Measurements from ENCODE around the gene LATS1.

LATS1 gene

DNA sequence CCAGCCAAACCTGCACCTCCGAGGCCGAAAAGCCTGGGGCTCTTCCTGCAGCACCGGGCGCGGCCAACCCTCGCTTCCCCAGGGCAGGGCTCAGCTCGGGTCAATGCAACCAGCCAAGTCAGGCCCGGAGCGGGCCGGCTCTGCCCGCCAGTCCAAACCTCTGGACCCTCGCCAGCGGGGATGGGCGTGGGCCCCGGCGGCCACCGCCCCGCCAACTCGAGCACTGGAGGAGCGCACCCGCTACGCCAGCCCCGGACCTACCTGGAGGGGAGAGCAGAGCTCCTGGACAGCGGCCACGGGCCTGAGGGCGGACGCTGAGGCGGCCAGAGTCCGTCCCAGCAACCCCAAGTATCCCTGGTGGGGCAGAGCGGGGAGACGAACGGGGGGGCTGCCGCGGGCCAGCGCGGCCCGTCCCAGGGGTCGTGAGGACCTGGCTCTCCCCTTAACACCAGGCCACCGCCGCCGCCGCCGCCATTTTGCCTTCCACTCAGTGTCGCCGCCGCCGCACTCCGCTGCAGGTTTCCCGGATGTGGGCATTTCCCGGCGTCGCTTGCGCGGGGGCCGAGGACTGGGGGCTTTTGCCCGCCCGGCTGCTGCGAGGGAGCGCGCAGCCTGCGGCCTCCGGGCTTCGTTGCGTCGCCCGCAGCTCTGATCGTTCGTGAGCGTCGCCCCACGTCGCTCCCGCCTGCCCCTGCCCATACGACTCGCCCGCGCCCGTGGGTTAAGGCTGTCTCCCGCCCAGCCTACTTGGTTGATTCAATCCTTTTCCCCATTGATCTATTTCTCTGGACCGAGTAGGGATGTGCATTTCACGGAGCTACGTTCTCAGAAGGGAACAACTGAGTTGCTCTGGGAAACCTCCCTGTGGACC lies at the start of gene LATS1:
Gene LATS1, minus strand, starts transcription at position 514 of the 871 bp plus-strand sequence. CDS start 15,975 bp downstream, outside the sequence.
- Histone ChIP-seq H3K4me1 (ENCODE audit: insufficient read depth, low read length, severe bottlenecking) (peaks cover 25% of the 10 kb centered on the region), H3K9me2 (ENCODE audit: low read depth, low read length) (no peaks in the 10 kb centered on the region), H3K4me2 (ENCODE audit: low read length) (peak within 1 kb of the TSS; percentile 77), H3K27ac (ENCODE audit: low read depth, low read length, poor library complexity, severe bottlenecking) (peak within 1 kb of the TSS; percentile 64), H4K20me1 (ENCODE audit: insufficient read depth, low read length) (no peaks in the 10 kb centered on the region), H3K4me3 (ENCODE audit: low read depth, low read length, poor library complexity, severe bottlenecking) (peak within 1 kb of the TSS; percentile 99), H2AFZ (ENCODE audit: low read length) (peak within 1 kb of the TSS; percentile 76; the same call in 1 of the 2 replicates), H3K9ac (ENCODE audit: low read length) (peak within 1 kb of the TSS; percentile 100), H3K27me3 (ENCODE audit: insufficient read depth, low read length) (no peaks in the 10 kb centered on the region), H3K36me3 (ENCODE audit: insufficient read depth, low read length) (no peaks in the 10 kb centered on the region), H3K79me2 (ENCODE audit: insufficient read depth, low read length) (peaks cover 47% of the 10 kb centered on the region), H3F3A (ENCODE audit: insufficient read depth, low read length) (no peaks in the 10 kb centered on the region; the same call in 1 of the 2 replicates), H3K9me3 (ENCODE audit: low read length) (no peaks in the 10 kb centered on the region)
- no peak for TF ChIP-seq EZH2 (IDR thresholded peaks at IDR 0.05; ENCODE audit: borderline replicate concordance, low read length)
- TF ChIP-seq, protein P1, sequence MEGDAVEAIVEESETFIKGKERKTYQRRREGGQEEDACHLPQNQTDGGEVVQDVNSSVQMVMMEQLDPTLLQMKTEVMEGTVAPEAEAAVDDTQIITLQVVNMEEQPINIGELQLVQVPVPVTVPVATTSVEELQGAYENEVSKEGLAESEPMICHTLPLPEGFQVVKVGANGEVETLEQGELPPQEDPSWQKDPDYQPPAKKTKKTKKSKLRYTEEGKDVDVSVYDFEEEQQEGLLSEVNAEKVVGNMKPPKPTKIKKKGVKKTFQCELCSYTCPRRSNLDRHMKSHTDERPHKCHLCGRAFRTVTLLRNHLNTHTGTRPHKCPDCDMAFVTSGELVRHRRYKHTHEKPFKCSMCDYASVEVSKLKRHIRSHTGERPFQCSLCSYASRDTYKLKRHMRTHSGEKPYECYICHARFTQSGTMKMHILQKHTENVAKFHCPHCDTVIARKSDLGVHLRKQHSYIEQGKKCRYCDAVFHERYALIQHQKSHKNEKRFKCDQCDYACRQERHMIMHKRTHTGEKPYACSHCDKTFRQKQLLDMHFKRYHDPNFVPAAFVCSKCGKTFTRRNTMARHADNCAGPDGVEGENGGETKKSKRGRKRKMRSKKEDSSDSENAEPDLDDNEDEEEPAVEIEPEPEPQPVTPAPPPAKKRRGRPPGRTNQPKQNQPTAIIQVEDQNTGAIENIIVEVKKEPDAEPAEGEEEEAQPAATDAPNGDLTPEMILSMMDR (IDR thresholded peaks at IDR 0.05; ENCODE audit: low read length), result no peak

DNA sequence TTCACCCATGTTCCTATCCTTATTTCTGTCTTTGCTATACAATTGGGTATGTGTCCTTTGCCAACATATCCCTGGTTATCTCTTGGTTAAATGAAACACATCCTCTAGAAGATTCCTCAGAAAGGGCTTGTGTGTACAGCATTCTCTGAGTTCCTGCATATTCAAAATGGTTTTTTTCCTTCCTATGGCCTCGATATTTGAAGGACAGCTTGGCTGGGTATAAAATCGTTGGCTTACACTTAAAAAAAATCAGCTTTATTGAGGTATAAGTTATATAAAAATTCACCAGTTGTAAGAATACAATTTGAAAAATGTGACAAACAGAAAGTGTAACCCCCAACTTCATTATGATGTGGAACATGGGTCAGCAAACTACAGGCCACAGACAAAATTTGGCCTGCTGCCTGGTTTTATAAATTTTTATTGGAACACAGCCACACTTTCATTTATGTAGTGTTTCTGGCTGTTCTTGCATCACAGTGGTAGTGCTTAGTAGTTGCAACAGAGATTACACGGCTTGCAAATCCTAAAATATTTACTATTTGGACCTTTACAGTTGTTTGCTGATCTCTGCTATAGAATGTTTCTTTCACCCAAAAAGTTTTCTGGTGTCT lies 48.4 kb upstream of the LATS1 start:
- TF ChIP-seq, protein P1 (IDR thresholded peaks at IDR 0.05; ENCODE audit: low read length), result no peak
- TF ChIP-seq EZH2 (IDR thresholded peaks at IDR 0.05; ENCODE audit: borderline replicate concordance, low read length), result no peak
- Histone ChIP-seq H3K9ac (ENCODE audit: low read length) (no peak overlapping the region), H3K36me3 (ENCODE audit: insufficient read depth, low read length) (peaks cover 64% of the 10 kb centered on the region), H3K4me1 (ENCODE audit: insufficient read depth, low read length, severe bottlenecking) (peaks cover 8% of the 10 kb centered on the region), H3K4me2 (ENCODE audit: low read length) (no peak overlapping the region), H3K9me2 (ENCODE audit: low read depth, low read length) (no peaks in the 10 kb centered on the region), H3K27me3 (ENCODE audit: insufficient read depth, low read length) (no peaks in the 10 kb centered on the region), H4K20me1 (ENCODE audit: insufficient read depth, low read length) (0 out of 2 replicates have a peak, but pooled peaks cover 2% of the 10 kb centered on the region), H3K79me2 (ENCODE audit: insufficient read depth, low read length) (peaks cover 59% of the 10 kb centered on the region), H3F3A (ENCODE audit: insufficient read depth, low read length) (no peaks in the 10 kb centered on the region; the same call in 1 of the 2 replicates), H3K4me3 (ENCODE audit: low read depth, low read length, poor library complexity, severe bottlenecking) (no peak overlapping the region), H2AFZ (ENCODE audit: low read length) (no peak overlapping the region), H3K9me3 (ENCODE audit: low read length) (peaks cover 14% of the 10 kb centered on the region), H3K27ac (ENCODE audit: low read depth, low read length, poor library complexity, severe bottlenecking) (no peak overlapping the region)

DNA sequence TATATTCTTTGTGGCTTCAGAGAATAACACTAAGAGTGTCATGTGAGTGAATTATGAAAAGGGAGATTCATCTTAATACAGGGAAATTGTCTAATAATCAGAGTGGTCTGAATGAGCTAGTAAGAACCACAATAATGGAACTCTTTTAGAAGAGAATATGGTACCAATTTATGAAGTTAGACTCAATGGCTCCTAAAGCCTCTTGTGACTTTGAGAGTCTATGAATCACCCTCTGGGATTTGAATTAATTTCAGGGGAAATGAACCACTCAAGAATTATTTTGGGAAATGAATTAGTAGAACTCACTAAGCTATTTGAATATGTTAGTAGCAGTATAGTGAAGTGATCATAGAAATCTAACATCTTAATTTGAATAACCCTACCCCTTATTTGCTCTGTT lies 46.0 kb upstream of the LATS1 start:
- H3K4me3 ChIP-seq (ENCODE audit: low read depth, low read length, poor library complexity, severe bottlenecking), result no peak overlapping the region
- H3K27me3 ChIP-seq (ENCODE audit: insufficient read depth, low read length), result no peaks in the 10 kb centered on the region
- H4K20me1 ChIP-seq (ENCODE audit: insufficient read depth, low read length), result 0 out of 2 replicates have a peak, but pooled peaks cover 2% of the 10 kb centered on the region
- H3K27ac ChIP-seq (ENCODE audit: low read depth, low read length, poor library complexity, severe bottlenecking), result no peak overlapping the region
- H3K36me3 ChIP-seq (ENCODE audit: insufficient read depth, low read length), result peaks cover 65% of the 10 kb centered on the region
- no peaks in the 10 kb centered on the region; the same call in 1 of the 2 replicates for H3F3A ChIP-seq (ENCODE audit: insufficient read depth, low read length)
- H3K79me2 ChIP-seq (ENCODE audit: insufficient read depth, low read length), result peaks cover 68% of the 10 kb centered on the region
- no peak overlapping the region for H2AFZ ChIP-seq (ENCODE audit: low read length)
- no peak overlapping the region for H3K4me2 ChIP-seq (ENCODE audit: low read length)
- no peak for TF ChIP-seq EZH2 (IDR thresholded peaks at IDR 0.05; ENCODE audit: borderline replicate concordance, low read length)
- TF ChIP-seq, protein P1 (IDR thresholded peaks at IDR 0.05; ENCODE audit: low read length), result no peak
- H3K9ac ChIP-seq (ENCODE audit: low read length), result no peak overlapping the region
- peaks cover 13% of the 10 kb centered on the region for H3K4me1 ChIP-seq (ENCODE audit: insufficient read depth, low read length, severe bottlenecking)
- peaks cover 14% of the 10 kb centered on the region for H3K9me3 ChIP-seq (ENCODE audit: low read length)
- no peaks in the 10 kb centered on the region for H3K9me2 ChIP-seq (ENCODE audit: low read depth, low read length)
